Lower lobe of right lung (tissue), 2 donors: ENCODE data around the gene GMPR2. TPM values are rescaled to one million over a fixed set of nuclear protein-coding genes. Genes with fewer than 3 reads are reported as not detected.
A peak's percentile ranks its signal among the peaks of the same experiment; 100 is the strongest.

Source experiments
- ATAC-seq, 2 donors: fragments of 200-7000 bp; cut with Tn5 transposase; one replicate each; pipeline ENCODE4 v1.9.1; 2020 to 2022; ENCODE audit warnings: mild to moderate bottlenecking in 2 of 2, moderate library complexity in 2 of 2
- DNase-seq: peaks from one replicate; pipeline ENCODE4 v3.0.0-alpha.2; 2020
- H3K27ac ChIP-seq: fragments of 200-600 bp; one replicate; pipeline ENCODE4 v1.8.0; 2022
- H3K27me3 ChIP-seq: fragments of 200-600 bp; one replicate; pipeline ENCODE4 v1.8.0; 2022; ENCODE audit warnings: low read depth
- H3K36me3 ChIP-seq: fragments of 200-600 bp; one replicate; pipeline ENCODE4 v1.8.0; 2022; ENCODE audit warnings: mild to moderate bottlenecking
- H3K4me1 ChIP-seq: fragments of 200-600 bp; one replicate; pipeline ENCODE4 v1.8.0; 2022
- H3K4me3 ChIP-seq: fragments of 200-600 bp; one replicate; pipeline ENCODE4 v1.8.0; 2022; ENCODE audit warnings: mild to moderate bottlenecking
- H3K9me3 ChIP-seq: fragments of 200-600 bp; one replicate; pipeline ENCODE4 v1.8.0; 2022
- intact Hi-C: fragments of 100-400 bp; cut with DNase I; formaldehyde crosslinking; loops from one replicate; pipeline ENCODE4 v1.11.0; 2022
- total RNA-seq: library from RNA; stranded (reverse); fragmentation: NEBNext Ultra II Directional; extraction: Animal tissue kit (Norgen Biotek cat#: 25700); gene quantifications from one replicate; pipeline ENCODE4 v1.2.1, GENCODE V29; 2021
- TF ChIP-seq, protein P1 (sequence below): fragments of 200-600 bp; IDR thresholded peaks from one replicate; pipeline ENCODE4 v1.8.0; 2022; ENCODE audit warnings: antibody characterized with exemption, mild to moderate bottlenecking
- donor health status: DM: no; HTN: yes; CAD: no; lungs with severe emphysema.

The GMPR2 gene
- total RNA-seq, 1 donor from 2014 or later: 72.3 TPM

DNA sequence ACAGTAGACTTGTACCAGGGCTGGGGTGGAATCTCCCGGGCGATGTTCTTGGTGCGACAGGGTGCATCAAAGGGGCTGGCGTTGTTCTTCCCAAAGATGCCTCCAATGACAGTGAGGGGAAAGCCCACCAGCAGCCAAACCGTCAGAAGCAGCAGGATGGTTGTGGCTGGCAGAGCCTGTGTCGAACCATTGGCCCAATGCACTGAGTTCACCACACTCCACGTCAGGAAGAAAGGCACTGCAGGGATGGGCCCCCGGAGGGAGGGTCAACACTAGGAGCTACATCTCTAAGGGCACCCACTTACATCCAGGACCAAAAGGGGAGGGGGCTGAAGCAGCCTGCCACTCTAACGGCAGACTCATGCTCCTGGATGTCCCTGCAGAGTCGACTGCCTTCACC is 42.3 kb upstream of the GMPR2 start:
- Histone ChIP-seq H3K4me1 (peaks cover 30% of the 10 kb centered on the region), H3K36me3 (peaks cover 48% of the 10 kb centered on the region), H3K9me3 (no peaks in the 10 kb centered on the region), H3K27me3 (no peaks in the 10 kb centered on the region), H3K27ac (no peak overlapping the region), H3K4me3 (no peak overlapping the region)
- intact Hi-C loops: no loop called here
- TF ChIP-seq, protein P1, sequence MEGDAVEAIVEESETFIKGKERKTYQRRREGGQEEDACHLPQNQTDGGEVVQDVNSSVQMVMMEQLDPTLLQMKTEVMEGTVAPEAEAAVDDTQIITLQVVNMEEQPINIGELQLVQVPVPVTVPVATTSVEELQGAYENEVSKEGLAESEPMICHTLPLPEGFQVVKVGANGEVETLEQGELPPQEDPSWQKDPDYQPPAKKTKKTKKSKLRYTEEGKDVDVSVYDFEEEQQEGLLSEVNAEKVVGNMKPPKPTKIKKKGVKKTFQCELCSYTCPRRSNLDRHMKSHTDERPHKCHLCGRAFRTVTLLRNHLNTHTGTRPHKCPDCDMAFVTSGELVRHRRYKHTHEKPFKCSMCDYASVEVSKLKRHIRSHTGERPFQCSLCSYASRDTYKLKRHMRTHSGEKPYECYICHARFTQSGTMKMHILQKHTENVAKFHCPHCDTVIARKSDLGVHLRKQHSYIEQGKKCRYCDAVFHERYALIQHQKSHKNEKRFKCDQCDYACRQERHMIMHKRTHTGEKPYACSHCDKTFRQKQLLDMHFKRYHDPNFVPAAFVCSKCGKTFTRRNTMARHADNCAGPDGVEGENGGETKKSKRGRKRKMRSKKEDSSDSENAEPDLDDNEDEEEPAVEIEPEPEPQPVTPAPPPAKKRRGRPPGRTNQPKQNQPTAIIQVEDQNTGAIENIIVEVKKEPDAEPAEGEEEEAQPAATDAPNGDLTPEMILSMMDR: no peak
- DNase-seq (no peak), ATAC-seq (no peak)

DNA sequence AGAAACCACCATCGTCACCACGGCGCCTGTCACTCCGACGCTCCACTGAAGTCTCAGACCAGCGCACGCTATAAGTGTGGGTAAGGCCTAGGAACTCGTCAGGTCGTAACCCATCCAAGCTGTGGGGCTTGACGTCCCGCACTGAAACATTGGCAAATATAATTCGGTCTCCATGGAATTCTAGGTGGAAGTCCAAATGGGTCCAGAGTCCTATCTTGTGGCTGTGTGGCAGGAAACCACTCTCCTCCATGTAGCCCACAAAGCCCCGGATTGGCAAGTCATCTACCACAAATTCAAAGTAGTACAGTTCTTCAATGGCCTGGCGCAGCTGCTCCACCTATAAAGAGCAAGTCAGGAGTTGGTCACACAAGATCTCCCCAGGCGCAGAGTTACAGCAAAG is 39.8 kb upstream of the GMPR2 start:
- Histone ChIP-seq H3K4me1 (peaks cover 34% of the 10 kb centered on the region), H3K27ac (no peak overlapping the region)
- no peak for DNase-seq

DNA sequence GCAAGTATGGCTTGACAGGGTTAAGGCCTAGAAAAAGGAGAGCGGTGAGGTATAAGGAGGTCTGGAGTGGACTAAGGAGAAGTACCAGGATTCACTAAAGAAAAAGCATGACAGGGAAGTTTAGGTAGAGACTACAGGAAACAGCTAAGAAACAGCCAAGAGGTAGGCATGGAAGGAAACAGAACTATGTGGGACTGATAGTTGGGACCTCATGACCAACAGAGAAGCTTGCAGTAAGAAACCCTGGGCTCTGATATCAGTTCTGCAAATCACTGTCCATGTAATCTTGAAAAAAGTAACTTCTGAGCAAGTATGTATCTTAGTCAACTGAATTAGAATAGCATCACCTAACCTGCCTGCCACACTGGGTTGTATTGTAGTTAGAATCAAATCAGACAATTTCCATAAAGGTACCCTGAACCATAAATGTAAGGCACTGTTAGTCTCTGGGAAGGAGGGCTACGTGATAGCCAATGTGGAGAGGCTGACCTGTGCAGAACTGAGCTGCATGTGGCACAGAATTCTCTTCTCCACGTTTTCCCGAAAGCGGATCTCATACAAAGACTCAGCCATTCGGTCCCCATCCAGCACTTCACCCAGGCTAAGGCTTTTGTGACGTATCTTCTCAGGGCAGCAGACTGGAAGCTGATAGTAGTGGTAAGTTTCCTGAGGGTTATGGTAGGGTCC is 38.4 kb upstream of the GMPR2 start:
- TF ChIP-seq, protein P1: no peak
- peak overlapping the region; percentile 98 for H3K27ac ChIP-seq
- DNase-seq: no peak
- no peak for ATAC-seq
- no peaks in the 10 kb centered on the region for H3K27me3 ChIP-seq
- H3K4me3 ChIP-seq: peak overlapping the region; percentile 81
- peaks cover 40% of the 10 kb centered on the region for H3K36me3 ChIP-seq
- intact Hi-C loops: no loop called here
- no peaks in the 10 kb centered on the region for H3K9me3 ChIP-seq
- peaks cover 28% of the 10 kb centered on the region for H3K4me1 ChIP-seq

More for the DNA sequence above, 39.8 kb upstream of the GMPR2 start:
- TF ChIP-seq, protein P1: no peak
- Histone ChIP-seq H3K27me3 (no peaks in the 10 kb centered on the region), H3K4me3 (no peak overlapping the region), H3K36me3 (peaks cover 33% of the 10 kb centered on the region), H3K9me3 (no peaks in the 10 kb centered on the region)
- intact Hi-C loops: no loop called here
- no peak for ATAC-seq

DNA sequence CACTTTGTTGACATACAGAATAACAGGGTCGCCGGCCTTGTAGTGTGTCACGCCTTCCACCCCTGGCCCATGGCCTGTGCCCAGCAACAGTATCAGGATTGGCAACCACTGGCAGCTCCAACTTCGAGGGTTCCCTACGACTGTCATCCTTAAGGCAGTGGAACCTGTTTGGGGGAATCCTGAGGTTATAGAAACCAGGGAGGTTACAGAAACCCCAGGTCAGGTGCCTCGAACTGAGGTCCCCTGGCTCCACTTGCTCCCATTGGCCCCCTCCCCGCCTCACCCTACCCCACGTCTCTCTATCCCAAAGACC is 37.9 kb upstream of the GMPR2 start:
- ATAC-seq: peak in 1 of 2 donors; percentile 0
- no peaks in the 10 kb centered on the region for H3K27me3 ChIP-seq
- H3K27ac ChIP-seq: peak overlapping the region; percentile 98
- peaks cover 39% of the 10 kb centered on the region for H3K36me3 ChIP-seq
- peaks cover 28% of the 10 kb centered on the region for H3K4me1 ChIP-seq
- intact Hi-C loops: no loop called here
- no peak for DNase-seq
- H3K9me3 ChIP-seq: no peaks in the 10 kb centered on the region
- TF ChIP-seq, protein P1: no peak
- peak overlapping the region; percentile 81 for H3K4me3 ChIP-seq

DNA sequence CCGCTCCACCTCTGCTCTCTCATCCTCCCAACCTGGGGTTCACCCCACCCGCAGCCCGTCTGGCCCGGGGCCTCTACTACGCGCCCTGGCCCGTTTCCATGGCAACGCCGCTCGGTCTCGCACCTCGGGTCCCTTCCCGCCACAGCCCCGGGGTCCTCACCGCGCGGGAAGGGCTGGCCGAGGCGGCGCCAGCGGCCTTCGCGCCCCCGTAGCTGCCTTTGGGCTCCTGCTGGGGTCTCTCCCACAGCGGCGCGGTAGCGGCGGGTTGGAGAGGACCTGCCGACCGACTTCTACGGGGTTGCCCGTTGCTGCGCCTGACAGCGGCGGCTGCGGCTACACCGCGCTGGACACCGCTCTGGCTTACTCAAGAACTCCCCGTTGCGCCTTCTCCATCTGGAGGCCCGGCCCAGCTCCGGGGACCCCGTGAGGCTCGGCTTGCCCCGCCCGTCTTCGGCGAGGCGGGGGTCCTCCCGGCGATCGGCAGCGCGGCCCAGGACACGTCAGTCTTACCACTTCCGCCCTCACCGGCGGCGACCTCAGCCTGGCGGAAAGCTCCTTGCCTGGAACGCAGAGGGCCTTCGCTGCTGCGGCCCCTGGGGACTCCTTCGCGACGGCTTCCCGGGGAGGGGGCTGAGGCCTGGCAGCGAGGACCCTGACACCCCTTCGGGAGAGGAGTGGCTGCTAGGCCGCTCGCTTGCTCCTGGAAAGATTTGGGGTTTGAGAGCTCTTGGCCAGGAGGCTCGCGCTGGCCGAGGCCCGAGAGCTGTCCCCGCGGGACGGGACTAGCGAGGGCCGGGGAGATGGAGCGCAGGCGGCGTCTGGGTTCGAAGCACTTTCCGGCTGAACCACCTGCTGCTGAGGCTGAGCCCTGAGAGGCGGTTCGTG is 37.3 kb upstream of the GMPR2 start, which contains the start of gene TM9SF1:
TSS of gene TM9SF1 (minus strand) at position 256 of the 885 bp plus-strand sequence. CDS start 422 bp downstream, outside the sequence.
- Histone ChIP-seq H3K27ac (peak within 1 kb of the TSS; percentile 98), H3K4me1 (peaks cover 28% of the 10 kb centered on the region), H3K36me3 (peaks cover 33% of the 10 kb centered on the region), H3K27me3 (no peaks in the 10 kb centered on the region), H3K9me3 (no peaks in the 10 kb centered on the region), H3K4me3 (peak within 1 kb of the TSS; percentile 81)
- peak; percentile 94 for DNase-seq
- intact Hi-C loops: no loop called here
- TF ChIP-seq, protein P1: no peak
- peak; percentile 96 to 98 for ATAC-seq
